KBM-7 (cell line): ENCODE measurements around the gene ANKRD45.
"Not testable (repeated sequence)": the region's sequence is repeated elsewhere in the genome, so short reads cannot be mapped to it uniquely, and the experiment has no call there.

Experiments
- DNase-seq: peaks from one replicate; pipeline ENCODE4 v3.0.0-alpha.2; 2015
- in situ Hi-C: fragments of 300-500 bp; cut with MboI; formaldehyde crosslinking; loops from 2 replicates; pipeline ENCODE4 v1.14.3; 2020; ENCODE audit warnings: low sequenced_read_pairs, low pct_unique_long_range_greater_than_20kb, mixed read lengths

Gene ANKRD45

GRCh38 chr1:173669491-173669941, at the start of gene ANKRD45:
TSS of gene ANKRD45 (minus strand) at chr1:173669851. CDS start at chr1:173659418, 10,433 bp downstream.
- in situ Hi-C loops, result no loop called here
- DNase-seq, result no peak

- in situ Hi-C loops, result no loop called here
- DNase-seq, result no peak
These were observed 47.6 kb upstream of the ANKRD45 start for GRCh38 chr1:173717238-173717637.

GRCh38 chr1:173715538-173715844, 45.8 kb upstream of the ANKRD45 start:
- in situ Hi-C loops, result no loop called here
- DNase-seq, result no peak

- in situ Hi-C loops, result no loop called here
- peak; percentile 98 for DNase-seq
These were observed 45.3 kb upstream of the ANKRD45 start, which contains the start of gene KLHL20 for GRCh38 chr1:173714759-173715537. TSS of gene KLHL20 (plus strand) at chr1:173714981. CDS start at chr1:173716044, 1,063 bp downstream.

- in situ Hi-C loops, result no loop called here
- DNase-seq, result no peak
These were observed 44.7 kb upstream of the ANKRD45 start for GRCh38 chr1:173714441-173714758.

GRCh38 chr1:173708787-173709186, 39.1 kb upstream of the ANKRD45 start:
- in situ Hi-C loops, result no loop called here
- no peak for DNase-seq

GRCh38 chr1:173705117-173705516, 35.5 kb upstream of the ANKRD45 start:
- in situ Hi-C loops, result no loop called here

GRCh38 chr1:173702736-173703135, 33.1 kb upstream of the ANKRD45 start:
- no peak for DNase-seq
- in situ Hi-C loops, result no loop called here

More at GRCh38 chr1:173705117-173705516, 35.5 kb upstream of the ANKRD45 start:
- no peak for DNase-seq

- in situ Hi-C loops, DNase-seq: not testable (repeated sequence)
These were observed 31.6 kb upstream of the ANKRD45 start for GRCh38 chr1:173701299-173701698.

GRCh38 chr1:173693238-173693637, 23.6 kb upstream of the ANKRD45 start:
- in situ Hi-C loops, result no loop called here
- DNase-seq, result no peak

GRCh38 chr1:173688300-173688699, 18.6 kb upstream of the ANKRD45 start:
- in situ Hi-C loops, result no loop called here

GRCh38 chr1:173685121-173685520, 15.5 kb upstream of the ANKRD45 start:
- in situ Hi-C loops, DNase-seq: not testable (repeated sequence)

More at GRCh38 chr1:173688300-173688699, 18.6 kb upstream of the ANKRD45 start:
- no peak for DNase-seq

- DNase-seq, in situ Hi-C loops: not testable (repeated sequence)
These were observed 14.2 kb upstream of the ANKRD45 start for GRCh38 chr1:173683838-173684237.

GRCh38 chr1:173682184-173682583, 12.5 kb upstream of the ANKRD45 start:
- no peak for DNase-seq
- in situ Hi-C loops, result no loop called here

- DNase-seq, in situ Hi-C loops: not testable (repeated sequence)
These were observed 10.5 kb upstream of the ANKRD45 start for GRCh38 chr1:173680152-173680551.

GRCh38 chr1:173674496-173674895, 4.8 kb upstream of the ANKRD45 start:
- in situ Hi-C loops, DNase-seq: not testable (repeated sequence)

GRCh38 chr1:173666646-173667045, 3.0 kb downstream of the ANKRD45 start:
- in situ Hi-C loops, result no loop called here
- DNase-seq, result no peak

GRCh38 chr1:173663159-173663558, 6.5 kb downstream of the ANKRD45 start:
- in situ Hi-C loops, result no loop called here
- peak; percentile 84 for DNase-seq

GRCh38 chr1:173661763-173662162, 7.9 kb downstream of the ANKRD45 start:
- in situ Hi-C loops, result no loop called here
- DNase-seq, result no peak

- DNase-seq, result no peak
- in situ Hi-C loops, result no loop called here
These were observed 8.4 kb downstream of the ANKRD45 start for GRCh38 chr1:173661271-173661670.

- in situ Hi-C loops, result no loop called here
- no peak for DNase-seq
These were observed 9.3 kb downstream of the ANKRD45 start for GRCh38 chr1:173660306-173660705.
